ENCODE results near the gene NTRK3. TPM values are rescaled to one million over a fixed set of nuclear protein-coding genes. Genes with fewer than 3 reads are reported as not detected.

Gene NTRK3
- total RNA-seq, 5 donors from 2014 or later (not counting 1 experiment from before 2014, with no cell fraction given), result not detected

GRCh38 chr15:88185584-88185983 lies 71.0 kb downstream of the NTRK3 start:
- H3K4me1 ChIP-seq (ENCODE audit: control insufficient read depth in 1 of 2, extremely low read depth in 1 of 2, insufficient read depth in 2 of 2, low read length in 2 of 2), result no peaks in the 10 kb centered on the region
- DNase-seq, result no peak
- Mint-ChIP-seq H3K4me1 (no peaks in the 10 kb centered on the region), H3K9me3 (no peaks in the 10 kb centered on the region), H3K27me3 (peaks cover 14 to 19% of the 10 kb centered on the region in 2 donors), H3K27ac (no peak overlapping the region), H3K4me3 (no peak overlapping the region), H3K36me3 (no peaks in the 10 kb centered on the region)
- no peaks in the 10 kb centered on the region for H3K9me3 ChIP-seq
- CTCF ChIA-PET, result no interaction called here
- no peak for ATAC-seq (replicated peaks in 1 of 4)
- H3K4me3 ChIP-seq (ENCODE audit: control insufficient read depth in 1 of 2, extremely low read depth in 1 of 2, low read length in 1 of 2), result no peak overlapping the region
- POLR2A ChIA-PET, result no interaction called here
- 65% methylated on average over 3 of the region's 3 CpGs for WGBS (ENCODE audit: insufficient coverage)
- peaks cover 0 to 21% of the 10 kb centered on the region in 2 experiments for H3K27me3 ChIP-seq (replicated peaks in 1 of 2; ENCODE audit: control insufficient read depth in 2 of 2, extremely low read depth in 1 of 2, insufficient read depth in 2 of 2, low read length in 1 of 2)
- no peaks in the 10 kb centered on the region for H3K36me3 ChIP-seq (ENCODE audit: control insufficient read depth in 2 of 2, extremely low read depth in 1 of 2, insufficient read depth in 1 of 2, low read length in 1 of 2)
- H3K27ac ChIP-seq (ENCODE audit: low read length), result no peak overlapping the region

- no peak overlapping the region for H3K27ac Mint-ChIP-seq
- no peak overlapping the region for H3K4me3 Mint-ChIP-seq
- DNase-seq, result no peak
- Histone ChIP-seq H3K4me3 (ENCODE audit: control insufficient read depth in 1 of 2, extremely low read depth in 1 of 2, low read length in 1 of 2) (no peak overlapping the region), H3K27me3 (replicated peaks in 1 of 2; ENCODE audit: control insufficient read depth in 2 of 2, extremely low read depth in 1 of 2, insufficient read depth in 2 of 2, low read length in 1 of 2) (peaks cover 0 to 19% of the 10 kb centered on the region in 2 experiments), H3K9me3 (no peaks in the 10 kb centered on the region), H3K36me3 (ENCODE audit: control insufficient read depth in 2 of 2, extremely low read depth in 1 of 2, insufficient read depth in 1 of 2, low read length in 1 of 2) (no peaks in the 10 kb centered on the region), H3K4me1 (ENCODE audit: control insufficient read depth in 1 of 2, extremely low read depth in 1 of 2, insufficient read depth in 2 of 2, low read length in 2 of 2) (no peaks in the 10 kb centered on the region), H3K27ac (ENCODE audit: low read length) (no peak overlapping the region)
- 61% methylated on average over 4 of the region's 6 CpGs for WGBS (ENCODE audit: insufficient coverage)
- H3K27me3 Mint-ChIP-seq, result peaks cover 14 to 15% of the 10 kb centered on the region in 2 donors
- ATAC-seq (replicated peaks in 1 of 4), result no peak
- POLR2A ChIA-PET, result no interaction called here
- no peaks in the 10 kb centered on the region for H3K36me3 Mint-ChIP-seq
- CTCF ChIA-PET, result no interaction called here
- no peaks in the 10 kb centered on the region for H3K4me1 Mint-ChIP-seq
- no peaks in the 10 kb centered on the region for H3K9me3 Mint-ChIP-seq
Observed at GRCh38 chr15:88181613-88182012, 74.9 kb downstream of the NTRK3 start.

GRCh38 chr15:88179562-88179961 lies 77.0 kb downstream of the NTRK3 start:
- ChIA-PET POLR2A (no interaction called here), CTCF (no interaction called here)
- Histone ChIP-seq H3K36me3 (ENCODE audit: control insufficient read depth in 2 of 2, extremely low read depth in 1 of 2, insufficient read depth in 1 of 2, low read length in 1 of 2) (no peaks in the 10 kb centered on the region), H3K4me3 (ENCODE audit: control insufficient read depth in 1 of 2, extremely low read depth in 1 of 2, low read length in 1 of 2) (no peak overlapping the region), H3K27ac (ENCODE audit: low read length) (no peak overlapping the region), H3K4me1 (ENCODE audit: control insufficient read depth in 1 of 2, extremely low read depth in 1 of 2, insufficient read depth in 2 of 2, low read length in 2 of 2) (no peaks in the 10 kb centered on the region), H3K9me3 (no peaks in the 10 kb centered on the region), H3K27me3 (replicated peaks in 1 of 2; ENCODE audit: control insufficient read depth in 2 of 2, extremely low read depth in 1 of 2, insufficient read depth in 2 of 2, low read length in 1 of 2) (peaks cover 0 to 10% of the 10 kb centered on the region in 2 experiments)
- 86% methylated on average over 2 of the region's 3 CpGs for WGBS (ENCODE audit: insufficient coverage)
- Mint-ChIP-seq H3K9me3 (no peaks in the 10 kb centered on the region), H3K27me3 (peaks cover 15 to 16% of the 10 kb centered on the region in 2 donors), H3K27ac (no peak overlapping the region), H3K4me3 (no peak overlapping the region), H3K4me1 (no peaks in the 10 kb centered on the region), H3K36me3 (no peaks in the 10 kb centered on the region)
- no peak for ATAC-seq (replicated peaks in 1 of 4)
- DNase-seq, result no peak

GRCh38 chr15:88178631-88179030 lies 77.9 kb downstream of the NTRK3 start:
- ChIA-PET CTCF (no interaction called here), POLR2A (no interaction called here)
- Histone ChIP-seq H3K27me3 (replicated peaks in 1 of 2; ENCODE audit: control insufficient read depth in 2 of 2, extremely low read depth in 1 of 2, insufficient read depth in 2 of 2, low read length in 1 of 2) (peaks cover 0 to 6% of the 10 kb centered on the region in 2 experiments), H3K9me3 (no peaks in the 10 kb centered on the region), H3K4me1 (ENCODE audit: control insufficient read depth in 1 of 2, extremely low read depth in 1 of 2, insufficient read depth in 2 of 2, low read length in 2 of 2) (no peaks in the 10 kb centered on the region), H3K4me3 (ENCODE audit: control insufficient read depth in 1 of 2, extremely low read depth in 1 of 2, low read length in 1 of 2) (no peak overlapping the region), H3K36me3 (ENCODE audit: control insufficient read depth in 2 of 2, extremely low read depth in 1 of 2, insufficient read depth in 1 of 2, low read length in 1 of 2) (no peaks in the 10 kb centered on the region), H3K27ac (ENCODE audit: low read length) (no peak overlapping the region)
- no peak overlapping the region for H3K27ac Mint-ChIP-seq
- H3K27me3 Mint-ChIP-seq, result peaks cover 11 to 16% of the 10 kb centered on the region in 2 donors
- H3K4me1 Mint-ChIP-seq, result no peaks in the 10 kb centered on the region
- H3K36me3 Mint-ChIP-seq, result no peaks in the 10 kb centered on the region
- WGBS (ENCODE audit: insufficient coverage), result no CpG with 5 or more reads among the region's 5 CpGs
- H3K9me3 Mint-ChIP-seq, result no peaks in the 10 kb centered on the region
- DNase-seq (no peak), ATAC-seq (replicated peaks in 1 of 4) (no peak)
- H3K4me3 Mint-ChIP-seq, result no peak overlapping the region

- no peaks in the 10 kb centered on the region for H3K4me1 ChIP-seq (ENCODE audit: control insufficient read depth in 1 of 2, extremely low read depth in 1 of 2, insufficient read depth in 2 of 2, low read length in 2 of 2)
- H3K27me3 Mint-ChIP-seq, result peaks cover 6 to 15% of the 10 kb centered on the region in 2 donors
- no peak overlapping the region for H3K27ac ChIP-seq (ENCODE audit: low read length)
- H3K9me3 Mint-ChIP-seq, result peaks cover 0 to 2% (median 0%) of the 10 kb centered on the region in 3 donors
- no peaks in the 10 kb centered on the region for H3K4me1 Mint-ChIP-seq
- ATAC-seq (replicated peaks in 1 of 4) (no peak), DNase-seq (no peak)
- no CpG with 5 or more reads among the region's 1 CpG for WGBS (ENCODE audit: insufficient coverage)
- no peaks in the 10 kb centered on the region for H3K36me3 Mint-ChIP-seq
- CTCF ChIA-PET, result no interaction called here
- no peaks in the 10 kb centered on the region for H3K9me3 ChIP-seq
- H3K4me3 ChIP-seq (ENCODE audit: control insufficient read depth in 1 of 2, extremely low read depth in 1 of 2, low read length in 1 of 2), result no peak overlapping the region
- POLR2A ChIA-PET, result no interaction called here
- H3K36me3 ChIP-seq (ENCODE audit: control insufficient read depth in 2 of 2, extremely low read depth in 1 of 2, insufficient read depth in 1 of 2, low read length in 1 of 2), result no peaks in the 10 kb centered on the region
- no peak overlapping the region for H3K27ac Mint-ChIP-seq
- no peak overlapping the region for H3K4me3 Mint-ChIP-seq
- H3K27me3 ChIP-seq (replicated peaks in 1 of 2; ENCODE audit: control insufficient read depth in 2 of 2, extremely low read depth in 1 of 2, insufficient read depth in 2 of 2, low read length in 1 of 2), result peaks cover 0 to 6% of the 10 kb centered on the region in 2 experiments
Observed at GRCh38 chr15:88177451-88177850, 79.1 kb downstream of the NTRK3 start.

GRCh38 chr15:88174571-88174970 lies 82.0 kb downstream of the NTRK3 start:
- WGBS (ENCODE audit: insufficient coverage), result 31% methylated on average over 2 of the region's 4 CpGs
- ChIA-PET POLR2A (no interaction called here), CTCF (no interaction called here)
- Histone ChIP-seq H3K27ac (ENCODE audit: low read length) (no peak overlapping the region), H3K9me3 (no peaks in the 10 kb centered on the region), H3K4me1 (ENCODE audit: control insufficient read depth in 1 of 2, extremely low read depth in 1 of 2, insufficient read depth in 2 of 2, low read length in 2 of 2) (no peaks in the 10 kb centered on the region), H3K36me3 (ENCODE audit: control insufficient read depth in 2 of 2, extremely low read depth in 1 of 2, insufficient read depth in 1 of 2, low read length in 1 of 2) (no peaks in the 10 kb centered on the region), H3K27me3 (replicated peaks in 1 of 2; ENCODE audit: control insufficient read depth in 2 of 2, extremely low read depth in 1 of 2, insufficient read depth in 2 of 2, low read length in 1 of 2) (no peaks in the 10 kb centered on the region), H3K4me3 (ENCODE audit: control insufficient read depth in 1 of 2, extremely low read depth in 1 of 2, low read length in 1 of 2) (no peak overlapping the region)
- no peak overlapping the region for H3K4me3 Mint-ChIP-seq
- no peak for DNase-seq
- H3K27ac Mint-ChIP-seq, result no peak overlapping the region
- no peaks in the 10 kb centered on the region for H3K4me1 Mint-ChIP-seq
- H3K27me3 Mint-ChIP-seq, result peaks cover 1 to 13% of the 10 kb centered on the region in 2 donors
- H3K36me3 Mint-ChIP-seq, result no peaks in the 10 kb centered on the region
- no peak for ATAC-seq (replicated peaks in 1 of 4)
- H3K9me3 Mint-ChIP-seq, result peaks cover 0 to 7% (median 0%) of the 10 kb centered on the region in 3 donors
